Measurements from ENCODE around the gene SLC35C1.

DNA sequence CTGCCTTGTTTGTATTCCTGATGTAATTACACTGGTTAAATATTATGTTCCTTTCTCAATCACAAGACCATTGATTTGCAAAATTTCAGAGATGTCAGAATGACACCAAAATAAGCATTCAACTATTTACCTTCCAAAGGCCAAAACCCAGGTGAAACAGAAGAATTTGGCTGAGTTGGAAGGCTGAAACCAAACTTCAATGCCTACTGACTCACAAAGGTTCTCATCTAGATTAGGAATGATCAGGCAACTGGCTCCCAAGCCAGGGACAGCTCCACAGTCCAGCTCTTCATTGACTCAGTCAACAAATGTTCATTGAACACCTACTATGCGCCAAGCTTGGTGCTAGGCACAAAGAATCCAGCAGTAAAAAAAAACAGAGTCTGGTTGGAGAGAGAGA is 13.4 kb upstream of the SLC35C1 start:
- TF ChIP-seq, protein P1, sequence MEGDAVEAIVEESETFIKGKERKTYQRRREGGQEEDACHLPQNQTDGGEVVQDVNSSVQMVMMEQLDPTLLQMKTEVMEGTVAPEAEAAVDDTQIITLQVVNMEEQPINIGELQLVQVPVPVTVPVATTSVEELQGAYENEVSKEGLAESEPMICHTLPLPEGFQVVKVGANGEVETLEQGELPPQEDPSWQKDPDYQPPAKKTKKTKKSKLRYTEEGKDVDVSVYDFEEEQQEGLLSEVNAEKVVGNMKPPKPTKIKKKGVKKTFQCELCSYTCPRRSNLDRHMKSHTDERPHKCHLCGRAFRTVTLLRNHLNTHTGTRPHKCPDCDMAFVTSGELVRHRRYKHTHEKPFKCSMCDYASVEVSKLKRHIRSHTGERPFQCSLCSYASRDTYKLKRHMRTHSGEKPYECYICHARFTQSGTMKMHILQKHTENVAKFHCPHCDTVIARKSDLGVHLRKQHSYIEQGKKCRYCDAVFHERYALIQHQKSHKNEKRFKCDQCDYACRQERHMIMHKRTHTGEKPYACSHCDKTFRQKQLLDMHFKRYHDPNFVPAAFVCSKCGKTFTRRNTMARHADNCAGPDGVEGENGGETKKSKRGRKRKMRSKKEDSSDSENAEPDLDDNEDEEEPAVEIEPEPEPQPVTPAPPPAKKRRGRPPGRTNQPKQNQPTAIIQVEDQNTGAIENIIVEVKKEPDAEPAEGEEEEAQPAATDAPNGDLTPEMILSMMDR (IDR thresholded peaks at IDR 0.05; ENCODE audit: low read length): no peak
- TF ChIP-seq EZH2phosphoT487 (IDR thresholded peaks at IDR 0.05; ENCODE audit: low read length) (no peak), EZH2 (optimal IDR thresholded peaks at IDR 0.05; ENCODE audit: low read depth, low read length) (no peak)

Measured in MM.1S (cell line).